ENCODE data around the gene CNTNAP2. TPM values are rescaled to one million over a fixed set of nuclear protein-coding genes. Genes with fewer than 3 reads are reported as not detected.

The CNTNAP2 gene
- total and polyA plus RNA-seq, 9 of the 15 experiments (the other 6 are each of a cell fraction or from before 2014, with no cell fraction given): 0.04 to 0.62 (median 0.09) TPM; not detected in 4

DNA sequence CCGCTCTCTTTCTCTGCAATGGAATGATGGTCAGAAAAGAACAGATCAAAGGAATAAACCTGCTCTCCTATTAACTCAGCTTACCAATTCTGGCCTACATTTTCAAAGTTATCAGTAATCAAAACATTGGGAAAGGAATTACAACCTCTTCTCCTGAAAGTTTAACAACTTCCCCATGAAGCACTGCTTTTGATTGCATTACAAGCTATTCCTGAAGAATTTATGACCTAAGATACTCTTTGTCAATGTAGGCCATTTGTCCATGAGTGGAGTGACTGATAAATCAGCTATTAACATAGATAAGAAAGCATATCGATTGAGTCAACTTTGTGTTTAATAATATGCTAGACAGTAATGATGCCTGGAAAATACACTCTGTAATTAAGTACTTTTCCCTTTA lies 2202.2 kb downstream of the CNTNAP2 start (continued):
- TF ChIP-seq, protein P1, sequence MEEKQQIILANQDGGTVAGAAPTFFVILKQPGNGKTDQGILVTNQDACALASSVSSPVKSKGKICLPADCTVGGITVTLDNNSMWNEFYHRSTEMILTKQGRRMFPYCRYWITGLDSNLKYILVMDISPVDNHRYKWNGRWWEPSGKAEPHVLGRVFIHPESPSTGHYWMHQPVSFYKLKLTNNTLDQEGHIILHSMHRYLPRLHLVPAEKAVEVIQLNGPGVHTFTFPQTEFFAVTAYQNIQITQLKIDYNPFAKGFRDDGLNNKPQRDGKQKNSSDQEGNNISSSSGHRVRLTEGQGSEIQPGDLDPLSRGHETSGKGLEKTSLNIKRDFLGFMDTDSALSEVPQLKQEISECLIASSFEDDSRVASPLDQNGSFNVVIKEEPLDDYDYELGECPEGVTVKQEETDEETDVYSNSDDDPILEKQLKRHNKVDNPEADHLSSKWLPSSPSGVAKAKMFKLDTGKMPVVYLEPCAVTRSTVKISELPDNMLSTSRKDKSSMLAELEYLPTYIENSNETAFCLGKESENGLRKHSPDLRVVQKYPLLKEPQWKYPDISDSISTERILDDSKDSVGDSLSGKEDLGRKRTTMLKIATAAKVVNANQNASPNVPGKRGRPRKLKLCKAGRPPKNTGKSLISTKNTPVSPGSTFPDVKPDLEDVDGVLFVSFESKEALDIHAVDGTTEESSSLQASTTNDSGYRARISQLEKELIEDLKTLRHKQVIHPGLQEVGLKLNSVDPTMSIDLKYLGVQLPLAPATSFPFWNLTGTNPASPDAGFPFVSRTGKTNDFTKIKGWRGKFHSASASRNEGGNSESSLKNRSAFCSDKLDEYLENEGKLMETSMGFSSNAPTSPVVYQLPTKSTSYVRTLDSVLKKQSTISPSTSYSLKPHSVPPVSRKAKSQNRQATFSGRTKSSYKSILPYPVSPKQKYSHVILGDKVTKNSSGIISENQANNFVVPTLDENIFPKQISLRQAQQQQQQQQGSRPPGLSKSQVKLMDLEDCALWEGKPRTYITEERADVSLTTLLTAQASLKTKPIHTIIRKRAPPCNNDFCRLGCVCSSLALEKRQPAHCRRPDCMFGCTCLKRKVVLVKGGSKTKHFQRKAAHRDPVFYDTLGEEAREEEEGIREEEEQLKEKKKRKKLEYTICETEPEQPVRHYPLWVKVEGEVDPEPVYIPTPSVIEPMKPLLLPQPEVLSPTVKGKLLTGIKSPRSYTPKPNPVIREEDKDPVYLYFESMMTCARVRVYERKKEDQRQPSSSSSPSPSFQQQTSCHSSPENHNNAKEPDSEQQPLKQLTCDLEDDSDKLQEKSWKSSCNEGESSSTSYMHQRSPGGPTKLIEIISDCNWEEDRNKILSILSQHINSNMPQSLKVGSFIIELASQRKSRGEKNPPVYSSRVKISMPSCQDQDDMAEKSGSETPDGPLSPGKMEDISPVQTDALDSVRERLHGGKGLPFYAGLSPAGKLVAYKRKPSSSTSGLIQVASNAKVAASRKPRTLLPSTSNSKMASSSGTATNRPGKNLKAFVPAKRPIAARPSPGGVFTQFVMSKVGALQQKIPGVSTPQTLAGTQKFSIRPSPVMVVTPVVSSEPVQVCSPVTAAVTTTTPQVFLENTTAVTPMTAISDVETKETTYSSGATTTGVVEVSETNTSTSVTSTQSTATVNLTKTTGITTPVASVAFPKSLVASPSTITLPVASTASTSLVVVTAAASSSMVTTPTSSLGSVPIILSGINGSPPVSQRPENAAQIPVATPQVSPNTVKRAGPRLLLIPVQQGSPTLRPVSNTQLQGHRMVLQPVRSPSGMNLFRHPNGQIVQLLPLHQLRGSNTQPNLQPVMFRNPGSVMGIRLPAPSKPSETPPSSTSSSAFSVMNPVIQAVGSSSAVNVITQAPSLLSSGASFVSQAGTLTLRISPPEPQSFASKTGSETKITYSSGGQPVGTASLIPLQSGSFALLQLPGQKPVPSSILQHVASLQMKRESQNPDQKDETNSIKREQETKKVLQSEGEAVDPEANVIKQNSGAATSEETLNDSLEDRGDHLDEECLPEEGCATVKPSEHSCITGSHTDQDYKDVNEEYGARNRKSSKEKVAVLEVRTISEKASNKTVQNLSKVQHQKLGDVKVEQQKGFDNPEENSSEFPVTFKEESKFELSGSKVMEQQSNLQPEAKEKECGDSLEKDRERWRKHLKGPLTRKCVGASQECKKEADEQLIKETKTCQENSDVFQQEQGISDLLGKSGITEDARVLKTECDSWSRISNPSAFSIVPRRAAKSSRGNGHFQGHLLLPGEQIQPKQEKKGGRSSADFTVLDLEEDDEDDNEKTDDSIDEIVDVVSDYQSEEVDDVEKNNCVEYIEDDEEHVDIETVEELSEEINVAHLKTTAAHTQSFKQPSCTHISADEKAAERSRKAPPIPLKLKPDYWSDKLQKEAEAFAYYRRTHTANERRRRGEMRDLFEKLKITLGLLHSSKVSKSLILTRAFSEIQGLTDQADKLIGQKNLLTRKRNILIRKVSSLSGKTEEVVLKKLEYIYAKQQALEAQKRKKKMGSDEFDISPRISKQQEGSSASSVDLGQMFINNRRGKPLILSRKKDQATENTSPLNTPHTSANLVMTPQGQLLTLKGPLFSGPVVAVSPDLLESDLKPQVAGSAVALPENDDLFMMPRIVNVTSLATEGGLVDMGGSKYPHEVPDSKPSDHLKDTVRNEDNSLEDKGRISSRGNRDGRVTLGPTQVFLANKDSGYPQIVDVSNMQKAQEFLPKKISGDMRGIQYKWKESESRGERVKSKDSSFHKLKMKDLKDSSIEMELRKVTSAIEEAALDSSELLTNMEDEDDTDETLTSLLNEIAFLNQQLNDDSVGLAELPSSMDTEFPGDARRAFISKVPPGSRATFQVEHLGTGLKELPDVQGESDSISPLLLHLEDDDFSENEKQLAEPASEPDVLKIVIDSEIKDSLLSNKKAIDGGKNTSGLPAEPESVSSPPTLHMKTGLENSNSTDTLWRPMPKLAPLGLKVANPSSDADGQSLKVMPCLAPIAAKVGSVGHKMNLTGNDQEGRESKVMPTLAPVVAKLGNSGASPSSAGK (IDR thresholded peaks at IDR 0.05): no peak
- TF ChIP-seq NR4A1 (CRISPR knock-in tag; IDR thresholded peaks at IDR 0.05) (no peak), NR4A1 (tag; IDR thresholded peaks at IDR 0.05) (no peak), CLOCK (CRISPR knock-in tag; IDR thresholded peaks at IDR 0.05; ENCODE audit: borderline replicate concordance) (no peak), TFAM (CRISPR knock-in tag; conservative IDR thresholded peaks at IDR 0.05) (no peak), NR2C1 (IDR thresholded peaks at IDR 0.05) (no peak), NR2C1 (tag; IDR thresholded peaks at IDR 0.05) (no peak), TFE3 (CRISPR knock-in tag; IDR thresholded peaks at IDR 0.05) (no peak), TAL1 (IDR thresholded peaks at IDR 0.05) (no peak), CXXC5 (CRISPR knock-in tag; IDR thresholded peaks at IDR 0.05) (no peak), RAD21 (CRISPR knock-in tag; conservative IDR thresholded peaks at IDR 0.05 in 1 of 2, IDR thresholded peaks at IDR 0.05 in 1 of 2) (no peak)
- TF ChIP-seq, protein P2, sequence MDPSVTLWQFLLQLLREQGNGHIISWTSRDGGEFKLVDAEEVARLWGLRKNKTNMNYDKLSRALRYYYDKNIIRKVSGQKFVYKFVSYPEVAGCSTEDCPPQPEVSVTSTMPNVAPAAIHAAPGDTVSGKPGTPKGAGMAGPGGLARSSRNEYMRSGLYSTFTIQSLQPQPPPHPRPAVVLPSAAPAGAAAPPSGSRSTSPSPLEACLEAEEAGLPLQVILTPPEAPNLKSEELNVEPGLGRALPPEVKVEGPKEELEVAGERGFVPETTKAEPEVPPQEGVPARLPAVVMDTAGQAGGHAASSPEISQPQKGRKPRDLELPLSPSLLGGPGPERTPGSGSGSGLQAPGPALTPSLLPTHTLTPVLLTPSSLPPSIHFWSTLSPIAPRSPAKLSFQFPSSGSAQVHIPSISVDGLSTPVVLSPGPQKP (CRISPR knock-in tag; IDR thresholded peaks at IDR 0.05): no peak
